ENCODE data around the gene GPC5.
A peak's percentile ranks its signal among the peaks of the same experiment; 100 is the strongest.

The GPC5 gene

GRCh38 chr13:91946498-91947070 is 548.2 kb downstream of the GPC5 start:
- H3K4me1 ChIP-seq (ENCODE audit: control insufficient read depth, insufficient read depth, low read length), result no peaks in the 10 kb centered on the region
- no peak overlapping the region for H3K4me3 ChIP-seq (ENCODE audit: low read depth, low read length)
- no peaks in the 10 kb centered on the region for H3K9me3 ChIP-seq (ENCODE audit: control insufficient read depth, insufficient read depth, low read depth, low read length)
- TF ChIP-seq ZNF561 (tag by site-specific recombination; IDR thresholded peaks at IDR 0.05; ENCODE audit: borderline replicate concordance) (no peak), KLF1 (tag by site-specific recombination; IDR thresholded peaks at IDR 0.05) (no peak), TRIM28 (IDR thresholded peaks at IDR 0.05; ENCODE audit: borderline replicate concordance, low read length) (no peak), KLF16 (tag by site-specific recombination; IDR thresholded peaks at IDR 0.05) (no peak), ZNF654 (tag by site-specific recombination; IDR thresholded peaks at IDR 0.05; ENCODE audit: low read depth) (peak; percentile 40)
- ChIA-PET POLR2A (no interaction called here), CTCF (interaction anchor here (0.5 to 1.0 kb wide), 9 partner anchors 9 to 1171 kb away, joined by 3 to 5 read pairs (median 3); no protein-coding TSS in a partner anchor)
- no peaks in the 10 kb centered on the region for H3K36me3 ChIP-seq (ENCODE audit: control insufficient read depth in 2 of 2, insufficient read depth in 1 of 2, low read length in 2 of 2)
- H3K27ac ChIP-seq (ENCODE audit: extremely low read depth, low read depth, low read length), result no peak overlapping the region

DNA sequence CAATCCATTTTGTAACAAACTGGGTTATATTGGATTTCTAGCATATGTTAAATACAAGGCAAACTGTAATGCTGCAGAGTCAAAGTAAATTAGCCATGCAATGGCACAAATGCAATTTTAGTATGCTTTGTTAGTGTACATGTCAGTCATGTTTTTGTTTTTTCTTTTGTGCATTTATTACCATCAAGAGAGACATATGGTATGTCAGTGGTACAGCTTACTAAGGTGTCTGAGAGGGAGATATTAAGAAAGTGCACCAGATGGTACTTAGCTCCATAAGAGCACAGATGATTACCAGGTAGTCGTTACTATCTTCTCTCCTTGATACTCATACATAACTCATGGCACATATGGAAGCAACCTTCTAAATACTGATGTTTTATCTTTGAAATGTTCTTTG is 550.3 kb downstream of the GPC5 start:
- no peaks in the 10 kb centered on the region for H3K4me1 ChIP-seq (ENCODE audit: control insufficient read depth, insufficient read depth, low read length)
- no peak overlapping the region for H3K27ac ChIP-seq (ENCODE audit: extremely low read depth, low read depth, low read length)
- H3K9me3 ChIP-seq (ENCODE audit: control insufficient read depth, insufficient read depth, low read depth, low read length), result no peaks in the 10 kb centered on the region
- H3K4me3 ChIP-seq (ENCODE audit: low read depth, low read length), result no peak overlapping the region
- CTCF ChIA-PET, result no interaction called here
- no peaks in the 10 kb centered on the region for H3K36me3 ChIP-seq (ENCODE audit: control insufficient read depth in 2 of 2, insufficient read depth in 1 of 2, low read length in 2 of 2)
- TF ChIP-seq KLF9 (tag by site-specific recombination; IDR thresholded peaks at IDR 0.05; ENCODE audit: low read depth) (no peak), ZNF280D (tag by site-specific recombination; IDR thresholded peaks at IDR 0.05) (no peak), ZNF514 (tag by site-specific recombination; IDR thresholded peaks at IDR 0.05) (no peak), ZNF600 (tag by site-specific recombination; IDR thresholded peaks at IDR 0.05) (no peak), WT1 (tag by site-specific recombination; IDR thresholded peaks at IDR 0.05) (no peak), TCF7L2 (IDR thresholded peaks at IDR 0.05; ENCODE audit: borderline replicate concordance, low read depth, low read length) (no peak), ZNF202 (tag by site-specific recombination; IDR thresholded peaks at IDR 0.05; ENCODE audit: borderline replicate concordance) (no peak), ZNF473 (tag by site-specific recombination; IDR thresholded peaks at IDR 0.05) (no peak), MYNN (tag by site-specific recombination; IDR thresholded peaks at IDR 0.05; ENCODE audit: borderline replicate concordance) (no peak)
- POLR2A ChIA-PET, result no interaction called here

DNA sequence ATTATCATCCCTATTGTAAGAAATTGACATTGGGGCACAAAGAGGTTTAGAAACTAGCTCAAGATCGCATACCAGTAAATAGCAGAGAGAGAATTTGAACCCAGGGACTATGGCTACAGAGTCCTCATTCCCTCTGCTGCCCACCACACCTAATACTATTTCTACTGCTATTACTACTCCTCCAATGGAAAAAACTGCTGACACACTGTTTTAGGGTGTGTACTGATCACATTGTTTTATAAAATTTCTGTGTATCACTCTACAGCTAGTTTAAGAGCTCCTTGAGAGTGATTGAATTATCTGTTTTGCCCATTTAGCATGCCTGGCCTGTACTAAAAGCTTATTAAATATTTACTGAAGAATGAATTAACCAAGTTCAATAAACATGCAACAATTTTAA is 552.4 kb downstream of the GPC5 start:
- no peak overlapping the region for H3K4me3 ChIP-seq (ENCODE audit: low read depth, low read length)
- no peaks in the 10 kb centered on the region for H3K36me3 ChIP-seq (ENCODE audit: control insufficient read depth in 2 of 2, insufficient read depth in 1 of 2, low read length in 2 of 2)
- ChIA-PET POLR2A (interaction anchor here (0.7 kb wide), 1 partner anchor 145 kb away, joined by 3 read pairs; no protein-coding TSS in a partner anchor), CTCF (no interaction called here)
- no peak overlapping the region for H3K27ac ChIP-seq (ENCODE audit: extremely low read depth, low read depth, low read length)
- no peaks in the 10 kb centered on the region for H3K4me1 ChIP-seq (ENCODE audit: control insufficient read depth, insufficient read depth, low read length)
- TF ChIP-seq BCL11B (tag by site-specific recombination; IDR thresholded peaks at IDR 0.05; ENCODE audit: low read depth) (no peak), ZNF248 (tag by site-specific recombination; IDR thresholded peaks at IDR 0.05) (no peak), OSR2 (tag by site-specific recombination; IDR thresholded peaks at IDR 0.05) (no peak), ZNF501 (tag by site-specific recombination; IDR thresholded peaks at IDR 0.05) (no peak), ZNF785 (tag by site-specific recombination; IDR thresholded peaks at IDR 0.05) (no peak), ZNF335 (tag by site-specific recombination; conservative IDR thresholded peaks at IDR 0.05) (no peak), ZNF114 (tag by site-specific recombination; IDR thresholded peaks at IDR 0.05) (no peak), ZNF18 (tag by site-specific recombination; IDR thresholded peaks at IDR 0.05) (no peak)
- H3K9me3 ChIP-seq (ENCODE audit: control insufficient read depth, insufficient read depth, low read depth, low read length), result no peaks in the 10 kb centered on the region

Data from HEK293 (cell line).